ENCODE measurements around the gene MAD1L1.

MAD1L1 gene

DNA sequence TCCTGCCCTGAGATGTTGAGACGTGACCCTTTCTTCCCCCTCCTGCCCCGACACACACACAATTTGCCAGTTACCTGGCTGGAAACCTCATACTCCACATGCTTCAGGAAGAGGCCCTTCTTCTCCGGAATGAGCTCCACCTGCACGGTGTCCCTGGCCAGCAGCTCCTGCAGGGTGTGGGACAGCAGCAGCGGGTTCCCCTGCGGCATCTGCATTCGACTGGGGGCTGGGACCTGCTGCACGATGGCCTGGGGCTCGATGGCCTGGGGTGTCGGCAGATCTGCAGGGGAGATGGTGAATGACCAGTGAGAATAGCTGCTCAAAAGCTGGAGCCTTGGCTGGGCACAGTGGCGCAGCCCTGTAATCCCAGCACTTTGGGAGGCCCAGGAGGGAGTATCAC is 45.3 kb upstream of the MAD1L1 start:
- no peak overlapping the region for H3K27ac Mint-ChIP-seq
- H3K27me3 Mint-ChIP-seq (ENCODE audit: low read depth, poor library complexity): peaks cover 3% of the 10 kb centered on the region
- H3K9me3 Mint-ChIP-seq: no peaks in the 10 kb centered on the region
- TF ChIP-seq CTCF (IDR thresholded peaks at IDR 0.05): no peak
- DNase-seq: no peak
- H3K36me3 Mint-ChIP-seq (ENCODE audit: low read depth): peaks cover 23% of the 10 kb centered on the region
- no peak overlapping the region for H3K4me3 Mint-ChIP-seq
- H3K4me1 Mint-ChIP-seq: peaks cover 46% of the 10 kb centered on the region

GRCh38 chr7:2276107-2276506 is 43.4 kb upstream of the MAD1L1 start:
- no peaks in the 10 kb centered on the region for H3K9me3 Mint-ChIP-seq
- H3K36me3 Mint-ChIP-seq (ENCODE audit: low read depth): peaks cover 35% of the 10 kb centered on the region
- H3K4me1 Mint-ChIP-seq: peaks cover 38% of the 10 kb centered on the region
- peaks cover 3% of the 10 kb centered on the region for H3K27me3 Mint-ChIP-seq (ENCODE audit: low read depth, poor library complexity)
- no peak overlapping the region for H3K27ac Mint-ChIP-seq
- H3K4me3 Mint-ChIP-seq: no peak overlapping the region
- no peak for TF ChIP-seq CTCF (IDR thresholded peaks at IDR 0.05)
- no peak for DNase-seq

DNA sequence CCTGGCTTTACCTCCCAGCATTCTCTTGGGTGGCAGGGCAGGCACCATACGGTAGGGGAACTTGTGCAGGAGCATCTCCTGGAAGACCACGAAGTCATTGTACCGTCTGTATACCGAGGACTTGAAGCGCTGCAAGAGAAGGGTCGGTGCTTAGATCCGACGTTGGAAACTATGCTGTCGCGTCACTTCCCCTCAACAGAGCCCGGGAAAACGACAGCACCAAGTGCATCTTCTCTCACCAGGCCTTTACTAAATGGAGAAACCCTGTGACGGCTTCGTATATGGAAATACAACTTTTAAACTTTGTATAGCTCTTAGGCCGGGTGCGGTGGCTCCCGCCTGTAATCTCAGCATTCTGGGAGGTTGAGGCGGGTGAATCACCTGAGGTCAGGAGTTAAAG is 42.4 kb upstream of the MAD1L1 start:
- TF ChIP-seq CTCF (IDR thresholded peaks at IDR 0.05): no peak
- Mint-ChIP-seq H3K9me3 (no peaks in the 10 kb centered on the region), H3K27ac (no peak overlapping the region), H3K4me3 (no peak overlapping the region), H3K27me3 (ENCODE audit: low read depth, poor library complexity) (peaks cover 3% of the 10 kb centered on the region), H3K36me3 (ENCODE audit: low read depth) (peaks cover 35% of the 10 kb centered on the region), H3K4me1 (peaks cover 31% of the 10 kb centered on the region)
- no peak for DNase-seq

- no peak for DNase-seq
- no peak overlapping the region for H3K4me3 Mint-ChIP-seq
- H3K27ac Mint-ChIP-seq: no peak overlapping the region
- H3K27me3 Mint-ChIP-seq (ENCODE audit: low read depth, poor library complexity): peaks cover 3% of the 10 kb centered on the region
- H3K4me1 Mint-ChIP-seq: peaks cover 31% of the 10 kb centered on the region
- H3K9me3 Mint-ChIP-seq: peaks cover under 1% of the 10 kb centered on the region
- no peak for TF ChIP-seq CTCF (IDR thresholded peaks at IDR 0.05)
- H3K36me3 Mint-ChIP-seq (ENCODE audit: low read depth): peaks cover 37% of the 10 kb centered on the region
Observed at GRCh38 chr7:2274666-2275065, 41.9 kb upstream of the MAD1L1 start.

DNA sequence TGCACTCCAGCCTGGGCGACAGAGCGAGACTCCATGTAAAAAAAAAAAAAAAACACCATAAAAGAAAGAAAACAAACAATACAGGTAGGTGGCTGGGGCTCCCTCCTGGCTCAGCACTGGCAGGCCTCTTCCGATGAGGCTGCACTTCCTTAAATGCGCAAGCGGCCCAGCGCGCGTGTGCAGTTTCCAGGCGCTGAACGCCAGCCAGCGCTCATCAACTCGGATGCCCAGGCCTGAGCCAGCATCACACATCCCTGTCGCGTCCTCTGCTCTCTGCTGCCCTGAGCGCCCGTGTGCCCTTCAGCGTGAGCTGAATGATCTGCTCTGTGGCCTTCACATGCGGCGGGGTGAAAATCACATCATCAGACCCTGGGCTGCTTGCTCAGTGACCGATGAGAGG is 41.1 kb upstream of the MAD1L1 start:
- Mint-ChIP-seq H3K4me1 (peaks cover 32% of the 10 kb centered on the region), H3K27me3 (ENCODE audit: low read depth, poor library complexity) (peaks cover 3% of the 10 kb centered on the region), H3K36me3 (ENCODE audit: low read depth) (peaks cover 45% of the 10 kb centered on the region), H3K27ac (no peak overlapping the region), H3K4me3 (no peak overlapping the region), H3K9me3 (peaks cover 8% of the 10 kb centered on the region)
- no peak for DNase-seq
- no peak for TF ChIP-seq CTCF (IDR thresholded peaks at IDR 0.05)

DNA sequence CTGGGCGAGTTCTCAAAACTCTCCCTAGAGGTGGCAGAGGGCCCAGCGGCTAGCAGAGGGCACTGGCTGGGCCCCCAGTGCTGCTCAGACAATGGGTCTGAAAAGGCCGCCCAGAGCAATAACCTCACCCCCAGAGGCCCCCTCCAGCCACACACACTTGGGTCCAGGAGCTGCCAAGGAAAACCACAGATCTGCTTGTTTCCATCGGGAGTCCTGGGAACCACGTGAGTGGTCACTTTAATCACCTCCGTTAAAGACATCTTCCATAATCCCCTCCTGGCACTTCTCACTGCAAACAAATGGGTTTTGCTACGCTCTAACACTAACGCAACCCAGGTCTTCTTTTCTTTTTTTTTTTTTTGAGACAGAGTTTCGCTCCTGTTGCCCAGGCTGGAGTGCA is 39.3 kb upstream of the MAD1L1 start:
- Mint-ChIP-seq H3K27ac (peak overlapping the region; percentile 50), H3K27me3 (ENCODE audit: low read depth, poor library complexity) (peaks cover 3% of the 10 kb centered on the region), H3K36me3 (ENCODE audit: low read depth) (peaks cover 38% of the 10 kb centered on the region), H3K9me3 (peaks cover 8% of the 10 kb centered on the region), H3K4me1 (peaks cover 29% of the 10 kb centered on the region), H3K4me3 (no peak overlapping the region)
- no peak for TF ChIP-seq CTCF (IDR thresholded peaks at IDR 0.05)
- DNase-seq: no peak

All from nephron progenitor cell (in vitro differentiated cells).